GM12873 (cell line): ENCODE measurements around the gene PDK2.

ENCODE experiments used
- TF ChIP-seq, protein P1 (sequence below): IDR thresholded peaks from 2 replicates; pipeline ENCODE4 v1.5.1; 2012; ENCODE audit warnings: low read depth, mild to moderate bottlenecking, moderate library complexity, low read length, control low read depth; ENCODE audit not compliant: insufficient read depth; ENCODE audit errors: missing control alignments

The PDK2 gene

GRCh38 chr17:50066995-50067394 lies 28.2 kb upstream of the PDK2 start:
- TF ChIP-seq, protein P1, sequence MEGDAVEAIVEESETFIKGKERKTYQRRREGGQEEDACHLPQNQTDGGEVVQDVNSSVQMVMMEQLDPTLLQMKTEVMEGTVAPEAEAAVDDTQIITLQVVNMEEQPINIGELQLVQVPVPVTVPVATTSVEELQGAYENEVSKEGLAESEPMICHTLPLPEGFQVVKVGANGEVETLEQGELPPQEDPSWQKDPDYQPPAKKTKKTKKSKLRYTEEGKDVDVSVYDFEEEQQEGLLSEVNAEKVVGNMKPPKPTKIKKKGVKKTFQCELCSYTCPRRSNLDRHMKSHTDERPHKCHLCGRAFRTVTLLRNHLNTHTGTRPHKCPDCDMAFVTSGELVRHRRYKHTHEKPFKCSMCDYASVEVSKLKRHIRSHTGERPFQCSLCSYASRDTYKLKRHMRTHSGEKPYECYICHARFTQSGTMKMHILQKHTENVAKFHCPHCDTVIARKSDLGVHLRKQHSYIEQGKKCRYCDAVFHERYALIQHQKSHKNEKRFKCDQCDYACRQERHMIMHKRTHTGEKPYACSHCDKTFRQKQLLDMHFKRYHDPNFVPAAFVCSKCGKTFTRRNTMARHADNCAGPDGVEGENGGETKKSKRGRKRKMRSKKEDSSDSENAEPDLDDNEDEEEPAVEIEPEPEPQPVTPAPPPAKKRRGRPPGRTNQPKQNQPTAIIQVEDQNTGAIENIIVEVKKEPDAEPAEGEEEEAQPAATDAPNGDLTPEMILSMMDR = no peak

GRCh38 chr17:50067996-50068395 lies 27.2 kb upstream of the PDK2 start:
- TF ChIP-seq, protein P1 = no peak

GRCh38 chr17:50070908-50071680 lies 24.1 kb upstream of the PDK2 start:
- TF ChIP-seq, protein P1 = no peak

- TF ChIP-seq, protein P1 = no peak
Measured at GRCh38 chr17:50071692-50072091, 23.5 kb upstream of the PDK2 start.

- TF ChIP-seq, protein P1 = no peak
Measured at GRCh38 chr17:50072130-50072529, 23.0 kb upstream of the PDK2 start.

DNA sequence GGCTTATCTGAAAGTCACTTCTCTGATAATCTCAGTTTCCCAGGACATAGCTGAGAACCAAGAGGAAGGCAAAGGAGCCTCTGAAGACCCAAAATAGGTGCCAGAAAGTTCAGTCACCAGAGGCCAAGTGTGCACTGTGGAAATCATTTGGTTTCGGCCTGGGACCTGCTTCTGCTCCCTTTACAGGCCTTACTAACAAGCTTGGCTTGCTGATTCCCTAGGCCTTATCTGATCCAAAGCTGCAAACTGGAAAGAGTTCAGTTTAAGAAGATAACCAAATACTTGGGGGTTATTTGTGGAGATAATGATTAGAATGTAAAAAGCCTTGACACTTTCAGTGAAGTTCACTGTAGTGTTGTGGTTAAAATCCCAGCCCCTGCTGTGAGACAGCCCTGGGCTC lies 22.2 kb upstream of the PDK2 start:
- TF ChIP-seq, protein P1 = no peak

DNA sequence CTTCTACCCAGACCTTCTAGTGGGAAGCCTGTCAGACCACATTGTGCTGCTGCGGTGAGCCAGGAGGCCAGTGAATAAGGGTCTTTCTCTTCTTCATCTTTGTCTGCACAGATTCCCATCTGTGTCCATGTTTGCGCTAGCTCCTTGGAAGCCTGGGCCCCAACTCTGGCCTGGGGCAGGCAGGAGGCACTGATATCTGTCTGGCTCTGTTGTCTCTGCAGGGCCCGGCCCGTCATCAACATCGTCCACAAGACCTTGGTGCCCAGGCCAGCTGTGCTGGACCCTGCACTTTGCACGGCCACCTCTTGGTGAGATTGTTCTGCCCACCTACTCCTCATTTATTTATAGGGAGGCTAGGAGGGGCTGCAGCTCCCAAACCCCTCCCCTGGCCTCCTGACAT lies 20.9 kb upstream of the PDK2 start:
- TF ChIP-seq, protein P1 = no peak
